ENCODE data around the gene LMAN1L.

LMAN1L gene

DNA sequence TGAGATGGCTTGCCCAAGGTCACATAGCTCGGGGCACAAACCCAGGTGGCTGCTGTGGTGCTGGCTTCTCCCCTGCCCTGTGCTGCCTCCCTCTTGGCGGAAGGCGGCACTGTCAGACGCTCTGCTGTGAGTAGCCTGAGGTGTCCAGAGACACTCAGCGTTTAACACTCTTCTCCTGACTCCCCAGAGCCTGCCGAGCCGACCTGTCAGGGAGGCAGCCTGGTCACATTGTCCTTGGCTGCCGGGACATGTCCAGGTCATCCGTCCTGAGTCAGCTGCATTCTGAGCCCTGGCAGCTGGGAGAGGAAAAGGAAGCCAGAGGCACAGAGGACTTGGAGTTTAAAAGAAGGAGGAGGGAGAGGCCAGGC, 4.7 kb downstream of the LMAN1L start:
- DNase-seq: no peak

DNA sequence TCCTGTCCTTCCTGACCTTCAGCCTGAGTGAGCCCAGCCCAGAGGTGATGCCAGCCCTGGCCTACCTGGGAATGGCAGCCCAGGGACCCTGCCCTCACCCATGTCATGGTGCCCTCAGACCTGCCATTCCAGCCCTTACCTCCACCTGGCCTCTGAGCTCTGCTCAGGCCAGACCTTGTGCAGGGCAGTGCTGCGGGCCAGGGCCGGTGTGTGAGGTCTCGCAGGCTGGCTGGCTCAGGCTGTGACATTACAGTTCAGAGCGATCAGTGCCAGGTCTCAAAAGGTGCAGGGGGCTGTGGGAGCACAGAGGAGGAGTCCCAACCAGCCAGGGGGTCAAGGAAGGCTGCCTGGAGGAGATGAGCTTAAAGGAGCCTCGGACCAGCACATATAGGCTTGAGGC, 7.4 kb downstream of the LMAN1L start:
- no peak for DNase-seq

DNA sequence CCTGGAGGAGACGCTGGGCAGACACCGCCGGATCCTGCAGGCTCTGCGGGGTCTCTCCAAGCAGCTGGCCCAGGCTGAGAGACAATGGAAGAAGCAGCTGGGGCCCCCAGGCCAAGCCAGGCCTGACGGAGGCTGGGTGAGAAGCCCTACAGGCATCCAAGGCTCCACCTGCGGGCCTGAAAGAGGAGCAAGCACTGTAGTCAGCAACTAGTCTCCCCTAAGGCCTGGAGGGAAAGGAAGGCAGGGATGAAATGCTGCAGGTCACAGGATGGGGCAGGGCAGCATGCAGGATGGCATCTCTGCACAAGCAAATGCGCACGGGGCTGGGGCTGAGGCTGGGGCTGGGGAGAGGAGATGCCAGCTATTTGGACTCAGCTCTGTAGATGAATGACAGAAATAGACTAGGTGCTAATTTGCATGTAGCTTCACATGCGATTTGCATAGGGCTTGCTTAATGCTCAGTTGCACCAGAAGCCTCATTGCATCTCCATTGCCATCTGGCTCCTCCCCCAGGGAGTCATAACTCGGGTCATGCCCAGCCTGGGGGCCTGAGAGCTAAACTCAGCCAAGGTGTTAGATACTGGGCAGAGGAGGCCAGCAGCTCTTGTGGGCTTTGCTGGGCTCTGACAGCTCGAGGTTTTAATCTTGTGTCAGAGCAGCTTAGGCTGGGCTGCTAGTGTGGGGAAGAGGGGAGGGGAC, 8.6 kb downstream of the LMAN1L start:
- no peak for DNase-seq

DNA sequence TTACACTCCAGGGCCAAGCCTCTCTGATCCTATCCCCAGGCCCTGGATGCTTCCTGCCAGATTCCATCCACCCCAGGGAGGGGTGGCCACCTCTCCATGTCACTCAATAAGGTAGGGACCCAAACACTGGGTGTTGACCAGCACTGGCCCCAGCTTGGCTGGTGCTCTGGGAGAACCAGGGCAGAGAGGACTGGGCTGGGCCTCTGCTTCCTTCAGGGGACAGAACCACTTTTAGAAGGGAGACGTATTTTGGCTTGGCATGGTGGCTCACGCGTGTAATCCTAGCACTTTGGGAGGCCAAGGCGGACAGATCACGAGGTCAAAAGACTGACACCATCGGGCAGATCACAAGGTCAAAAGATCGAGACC, 9.1 kb downstream of the LMAN1L start:
- DNase-seq: no peak

DNA sequence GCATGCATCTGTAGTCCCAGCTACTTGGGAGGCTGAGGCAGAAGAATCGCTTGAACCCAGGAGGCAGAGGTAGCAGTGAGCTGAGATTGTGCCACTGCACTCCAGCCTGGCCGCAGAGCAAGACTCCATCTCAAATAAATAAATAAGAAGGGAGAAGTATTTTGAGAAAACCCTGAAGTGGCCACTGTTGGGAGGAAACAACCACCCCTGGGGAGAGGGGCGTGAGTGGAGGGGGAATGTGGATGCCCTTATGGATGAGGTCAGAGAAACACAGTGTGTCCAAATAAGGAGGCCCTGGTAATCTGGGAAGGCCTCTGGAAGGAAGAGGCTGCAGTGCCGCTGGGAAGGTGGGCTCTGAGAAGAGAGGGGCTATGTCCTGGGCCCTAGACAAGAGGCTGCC, 9.6 kb downstream of the LMAN1L start:
- DNase-seq: no peak

DNA sequence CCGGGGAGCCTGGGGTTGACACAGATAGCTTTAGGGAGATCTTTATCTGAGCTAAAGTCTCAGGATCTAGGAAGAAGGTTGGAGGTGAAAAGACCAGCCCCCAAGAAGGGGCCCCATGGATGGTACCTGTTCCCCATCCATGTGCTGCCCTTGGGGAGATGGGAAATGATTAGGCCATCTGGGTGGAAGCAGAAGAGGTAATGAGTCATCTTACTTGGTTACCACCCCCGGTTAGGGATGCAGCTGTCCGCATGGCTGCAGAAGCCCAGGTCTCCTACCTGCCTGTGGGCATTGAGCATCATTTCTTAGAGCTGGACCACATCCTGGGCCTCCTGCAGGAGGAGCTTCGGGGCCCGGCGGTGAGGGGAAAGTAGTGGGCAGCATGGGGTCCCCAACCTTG, 10.7 kb downstream of the LMAN1L start:
- DNase-seq: no peak

DNA sequence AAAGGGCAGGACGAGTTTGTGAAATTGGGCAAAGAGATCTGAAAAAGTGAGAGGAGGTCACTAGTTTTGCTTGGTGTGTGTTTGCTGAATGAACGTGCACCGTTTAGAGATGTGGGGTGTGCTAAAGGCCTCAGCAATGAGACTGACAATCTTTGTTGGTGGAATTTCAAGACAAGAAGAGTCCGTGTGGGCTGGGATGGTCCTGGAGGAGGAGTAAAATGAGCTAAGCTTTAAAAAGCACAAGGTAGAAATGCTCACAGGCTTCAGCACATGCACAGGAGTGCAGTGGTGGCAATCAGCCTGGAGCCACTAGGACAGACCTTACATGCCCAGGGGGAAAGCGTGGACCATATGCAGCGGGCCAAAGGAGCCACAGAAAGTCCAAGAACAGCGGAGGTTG, 12.3 kb downstream of the LMAN1L start:
- no peak for DNase-seq

DNA sequence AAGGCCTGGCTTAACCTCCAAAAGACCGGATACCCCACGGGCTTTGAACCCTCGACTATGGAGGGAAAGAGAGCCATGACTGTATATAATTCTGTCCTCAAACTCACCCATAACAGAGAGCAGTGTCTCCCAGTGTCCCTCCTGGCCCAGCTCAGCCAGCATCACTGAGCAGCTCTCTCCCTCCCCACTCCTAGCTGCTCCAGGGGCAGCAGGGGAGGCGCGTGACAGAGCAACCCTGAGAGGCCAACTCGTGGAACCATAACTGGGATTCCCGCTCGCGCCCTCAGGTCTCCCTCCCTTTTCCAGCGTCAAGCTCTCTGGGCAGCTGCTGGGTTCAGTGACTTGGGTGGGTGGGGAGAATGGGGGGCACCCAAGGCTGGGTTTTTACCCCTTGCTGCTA, 13.2 kb downstream of the LMAN1L start:
- no peak for DNase-seq

DNA sequence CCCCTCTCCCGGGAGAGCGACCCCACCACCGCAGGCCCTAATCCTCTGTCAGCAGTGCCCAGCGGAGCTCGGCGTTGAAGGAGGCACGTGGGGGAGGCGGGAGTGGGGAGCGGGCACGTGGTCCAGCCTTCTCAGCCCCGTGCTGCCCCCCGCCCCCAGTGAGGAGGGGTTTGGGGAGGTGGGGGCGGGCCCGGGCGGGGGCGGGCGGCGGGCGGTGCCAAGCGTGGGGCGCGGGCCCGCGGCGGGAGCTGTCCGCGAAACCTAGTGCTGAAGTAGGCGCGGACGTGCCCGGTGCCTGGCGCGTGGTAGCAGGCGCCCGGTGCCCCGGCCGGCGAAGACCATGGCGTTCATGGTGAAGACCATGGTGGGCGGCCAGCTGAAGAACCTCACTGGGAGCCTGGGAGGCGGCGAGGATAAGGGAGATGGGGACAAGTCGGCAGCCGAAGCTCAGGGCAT, 13.8 kb downstream of the LMAN1L start, which contains the start of gene CPLX3:
Gene CPLX3, plus strand, starts transcription at position 264 of the 456 bp plus-strand sequence. Its CDS starts 77 bp downstream, at position 341.
- peak; percentile 55 for DNase-seq

DNA sequence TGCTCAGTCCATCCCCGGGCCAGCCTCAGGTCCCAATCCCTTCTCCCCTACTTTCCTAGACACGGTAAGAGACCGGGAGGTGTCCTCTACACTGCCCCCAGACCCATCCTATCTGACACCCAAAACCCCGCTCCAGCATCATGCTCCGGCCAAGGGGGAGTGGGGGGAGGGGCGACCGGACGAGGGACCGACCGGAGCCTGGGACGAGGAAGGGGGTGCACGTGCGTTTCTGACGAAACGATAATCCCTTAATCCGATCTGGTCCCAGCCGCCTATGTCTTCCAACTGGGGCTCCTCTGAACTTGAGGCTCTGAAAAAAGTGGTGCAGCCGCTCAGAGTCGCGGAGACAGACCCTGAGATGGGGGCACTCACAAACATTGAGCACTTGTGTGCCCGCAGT, 14.3 kb downstream of the LMAN1L start:
- DNase-seq: no peak

DNA sequence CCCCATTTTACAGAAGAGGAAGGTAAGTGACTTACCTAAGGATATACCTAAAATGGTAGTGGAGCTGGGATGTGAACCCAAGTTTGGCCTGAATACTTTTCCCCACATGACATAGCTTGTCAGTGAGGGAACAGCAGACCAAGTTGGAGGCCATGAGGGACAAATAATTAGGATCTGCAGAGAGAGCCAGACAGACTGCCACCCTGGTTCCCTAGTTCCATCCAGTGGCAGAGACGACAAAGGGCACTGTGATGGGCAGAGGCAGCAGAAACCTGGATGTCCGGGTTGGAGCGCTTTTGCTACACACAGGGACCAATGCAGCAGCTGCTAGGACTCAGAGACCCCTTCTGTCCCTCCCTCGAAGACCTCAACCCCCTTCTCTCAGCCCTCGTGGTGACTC, 15.0 kb downstream of the LMAN1L start:
- DNase-seq: no peak

DNA sequence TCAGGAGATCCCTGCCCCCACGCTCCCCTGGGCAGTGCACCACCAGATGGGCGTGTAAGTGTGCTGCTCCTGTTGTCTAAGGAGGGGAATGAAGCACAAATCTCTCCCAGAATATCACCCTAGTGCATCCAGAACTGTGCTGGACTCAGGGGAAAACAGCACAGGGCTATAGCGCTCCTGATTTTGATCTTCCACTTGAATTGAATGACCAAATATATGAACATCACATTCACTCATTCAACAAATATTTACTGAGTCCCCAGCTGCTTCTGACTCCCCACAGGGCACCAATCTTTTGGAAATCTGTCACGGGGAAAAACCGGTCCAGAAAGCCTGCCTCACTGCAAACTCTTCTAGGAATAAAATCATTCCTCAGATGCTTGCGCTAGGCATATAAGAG, 16.2 kb downstream of the LMAN1L start:
- DNase-seq: no peak

DNA sequence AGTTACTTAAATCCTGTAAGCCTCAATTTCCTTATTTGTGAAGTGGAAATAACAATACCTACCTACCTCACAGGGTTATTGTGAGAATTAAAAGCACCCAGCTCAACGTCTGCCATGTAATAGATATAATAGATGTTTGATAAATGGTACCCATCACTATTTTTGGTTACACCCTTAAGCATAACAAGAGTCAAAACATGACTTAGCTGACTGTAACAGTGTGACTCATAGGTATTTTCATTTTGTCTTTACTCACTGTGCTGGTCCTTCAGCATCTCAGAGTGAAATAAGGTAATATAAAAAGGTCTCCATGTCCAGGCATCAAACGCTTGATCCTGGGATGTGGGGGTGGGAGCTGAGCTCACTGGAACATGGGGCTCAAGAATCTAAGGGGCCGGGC, 16.9 kb downstream of the LMAN1L start:
- no peak for DNase-seq

DNA sequence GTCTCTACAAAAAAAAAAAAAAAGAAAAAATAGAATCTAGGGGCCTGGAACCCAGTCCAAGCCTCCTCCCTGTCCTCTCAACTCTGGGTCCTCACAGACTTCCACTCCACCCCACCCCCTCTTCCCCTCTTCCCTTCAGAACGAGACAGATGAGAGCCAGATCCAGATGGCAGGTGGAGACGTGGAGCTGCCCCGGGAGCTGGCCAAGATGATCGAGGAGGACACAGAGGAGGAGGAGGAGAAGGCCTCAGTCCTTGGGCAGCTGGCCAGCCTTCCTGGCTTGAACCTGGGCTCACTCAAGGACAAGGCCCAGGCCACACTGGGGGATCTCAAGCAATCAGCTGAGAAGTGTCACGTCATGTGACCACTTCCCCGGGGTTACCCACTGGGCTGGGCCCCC, 17.4 kb downstream of the LMAN1L start:
- DNase-seq: no peak

DNA sequence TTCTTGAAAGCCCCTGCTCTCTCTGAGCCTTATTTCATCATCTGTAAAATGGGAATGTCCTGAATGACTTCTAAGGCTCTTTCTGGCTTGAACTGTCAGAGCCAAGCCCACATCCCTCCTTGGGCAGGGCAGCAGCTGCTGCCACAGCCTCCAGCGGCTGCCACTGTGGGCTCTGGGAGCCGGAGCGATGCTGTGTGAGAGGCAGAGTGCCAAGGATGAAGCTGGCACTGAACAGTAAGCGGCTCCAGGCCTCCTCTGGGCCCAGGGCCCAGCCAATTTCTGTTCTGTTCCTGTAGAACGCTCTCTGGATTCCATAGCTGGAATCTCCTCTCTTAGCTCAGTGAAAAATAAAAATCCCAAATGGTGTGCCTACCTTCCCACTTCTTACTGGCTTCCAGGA, 18.2 kb downstream of the LMAN1L start:
- DNase-seq: no peak

DNA sequence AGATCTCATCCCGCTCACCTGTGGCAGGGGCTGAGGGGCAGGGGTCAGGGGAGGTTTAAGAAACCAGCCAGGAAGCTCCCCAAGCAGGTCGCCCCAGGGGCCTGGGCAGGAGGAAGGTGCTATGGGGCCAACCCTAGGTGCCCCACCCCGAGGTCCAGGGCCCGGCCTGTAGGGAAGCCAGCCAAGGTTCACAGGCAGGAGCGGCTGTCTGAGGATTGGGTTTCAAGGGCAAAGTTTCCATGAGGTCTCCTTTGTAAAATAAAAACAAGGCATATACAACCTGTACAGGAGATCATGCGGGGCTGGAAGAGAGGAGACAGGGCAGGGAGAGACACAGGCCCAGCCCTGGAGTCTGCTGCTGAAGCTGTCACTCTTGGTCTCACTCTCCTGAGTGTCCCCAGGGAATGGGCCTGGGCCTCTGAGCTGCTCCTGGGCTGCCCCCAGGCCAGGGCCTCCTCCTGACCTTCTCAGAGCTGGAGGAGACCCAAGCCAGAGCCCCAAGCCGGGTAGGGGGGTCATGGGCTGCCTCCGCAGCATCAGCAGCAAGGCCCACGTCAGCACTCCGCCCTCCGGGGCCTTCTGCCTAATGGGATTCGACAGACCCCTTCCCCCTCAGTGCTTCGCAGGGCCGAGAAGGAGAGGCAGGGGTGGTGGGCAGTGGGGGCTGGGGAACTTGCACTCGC, 19.3 kb downstream of the LMAN1L start:
- DNase-seq: no peak

DNA sequence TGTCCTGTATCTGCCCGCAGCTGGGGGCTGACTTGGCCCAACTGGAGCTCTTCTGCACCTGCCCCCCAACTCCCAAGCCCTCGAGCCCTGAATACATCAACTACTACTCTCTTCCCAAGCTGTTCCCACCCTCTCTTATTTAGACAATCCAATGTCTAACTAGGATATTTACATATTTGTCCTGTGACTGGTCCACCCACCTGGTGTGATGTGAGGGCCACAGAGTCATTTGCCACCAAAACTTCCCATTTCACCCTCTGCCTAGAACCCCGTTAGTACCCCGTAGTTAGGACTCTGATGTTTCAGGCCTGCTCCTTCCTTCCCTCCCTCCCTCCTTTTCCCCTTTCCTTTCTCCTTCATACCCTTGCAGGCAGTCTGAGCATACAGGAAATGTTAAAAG, 20.2 kb downstream of the LMAN1L start:
- DNase-seq: no peak

DNA sequence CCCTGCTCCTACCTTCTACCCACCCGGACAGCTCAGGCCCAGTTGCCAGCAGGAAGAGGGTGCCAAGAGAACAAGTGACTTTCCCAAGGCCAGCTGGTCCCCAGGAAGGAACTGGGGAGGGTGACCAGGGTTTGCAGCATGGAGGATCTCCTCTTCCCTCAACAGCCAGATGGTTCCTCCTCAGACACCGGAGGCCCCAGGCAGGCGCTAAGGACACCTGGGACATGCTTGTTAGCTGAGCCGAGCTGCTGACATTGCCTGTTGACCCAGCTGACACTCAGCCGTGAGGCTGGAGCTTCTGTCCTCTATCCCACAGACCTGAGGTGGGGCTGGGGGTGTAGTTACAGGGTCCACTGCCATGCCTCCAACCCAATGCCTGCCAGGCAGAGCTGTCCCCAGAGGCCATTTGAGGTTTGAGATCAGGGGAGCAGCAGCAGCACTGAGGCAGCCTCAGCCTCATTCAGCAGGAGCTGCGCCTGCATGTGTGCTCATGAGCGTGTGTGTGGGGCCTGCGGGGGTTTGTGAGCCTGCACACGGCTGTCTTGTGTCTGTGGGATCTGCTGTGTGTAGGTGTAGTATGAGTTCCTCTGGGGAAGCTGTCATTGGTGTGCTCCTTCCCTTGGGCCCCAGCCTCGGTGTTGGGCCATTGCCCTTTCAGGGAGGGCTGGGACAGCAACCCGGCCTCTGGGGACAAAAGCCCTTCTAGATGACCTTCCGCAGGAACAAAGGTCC, 20.9 kb downstream of the LMAN1L start:
- DNase-seq: no peak

DNA sequence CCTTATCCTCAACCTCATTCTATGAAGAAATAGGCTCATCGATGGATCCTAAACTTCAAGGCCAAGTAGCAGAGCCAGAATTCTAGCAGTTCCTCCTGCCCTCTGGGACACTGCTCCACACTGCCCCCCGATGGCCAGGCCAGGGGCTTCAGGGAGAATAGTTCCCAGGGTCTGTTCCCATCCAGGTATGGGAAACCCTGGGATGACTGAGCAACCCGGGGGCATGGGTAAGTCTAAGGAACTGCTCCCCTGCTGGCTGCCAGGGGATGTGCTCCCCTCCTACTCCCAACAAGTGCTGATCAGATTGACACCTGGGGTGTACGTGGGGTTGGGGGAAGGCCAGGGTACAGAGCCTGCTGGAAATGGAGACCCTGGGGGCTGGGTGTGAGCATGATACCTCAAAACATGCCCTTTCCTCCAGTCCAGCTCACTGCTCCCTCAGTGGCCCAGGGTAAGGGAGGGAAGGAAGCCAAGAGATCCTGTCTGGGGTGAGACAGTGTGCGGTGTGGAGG, 22.7 kb downstream of the LMAN1L start:
- peak; percentile 53 for DNase-seq

DNA sequence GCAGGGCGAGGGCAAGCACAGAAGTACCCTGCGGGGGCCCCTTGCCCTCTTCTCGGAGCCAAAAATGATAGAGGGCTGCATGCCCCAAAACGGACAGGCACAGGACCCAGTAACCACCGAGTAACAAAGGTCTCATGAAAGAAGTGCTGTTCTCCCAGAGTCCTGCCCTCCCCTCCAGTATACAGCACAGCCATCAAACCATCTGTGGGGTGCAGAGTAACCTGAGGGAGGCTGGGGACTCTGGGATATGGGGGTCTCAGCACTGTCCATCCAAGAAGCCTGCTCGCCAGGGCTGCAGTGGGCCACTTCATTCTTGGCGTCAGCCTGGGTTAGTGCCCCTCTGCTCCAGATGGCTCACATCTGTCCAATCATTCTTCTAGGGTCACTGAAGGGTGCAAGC, 24.2 kb downstream of the LMAN1L start:
- no peak for DNase-seq

DNA sequence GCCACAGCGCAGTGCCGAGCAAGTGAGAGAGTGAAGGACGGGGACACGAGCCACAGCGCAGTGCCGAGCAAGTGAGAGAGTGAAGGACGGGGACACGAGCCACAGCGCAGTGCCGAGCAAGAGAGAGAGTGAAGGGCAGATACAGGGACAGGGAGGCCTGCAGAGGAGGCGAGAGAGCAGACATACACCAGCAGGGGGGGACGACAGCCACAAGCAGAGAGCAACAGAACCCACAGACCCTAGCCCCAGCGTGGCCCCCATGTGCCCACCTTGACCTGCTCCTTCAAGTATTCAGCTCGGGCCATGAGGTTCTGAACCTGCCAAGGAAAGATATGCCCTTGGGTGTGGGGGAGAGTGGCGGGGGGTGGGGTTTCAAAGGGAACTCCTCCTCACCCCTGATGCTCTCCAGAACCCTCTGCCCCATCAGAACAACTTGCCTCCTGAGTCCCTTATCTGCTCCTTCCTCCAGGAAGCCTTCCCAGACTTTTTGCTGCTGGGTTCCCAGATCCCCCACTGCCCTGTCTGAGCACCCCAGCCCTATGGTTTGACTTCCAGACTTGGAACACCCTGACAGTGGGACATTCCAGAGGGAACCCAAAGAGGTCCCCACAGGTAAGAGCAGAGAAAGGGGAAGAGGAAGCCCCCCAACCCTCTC, 25.0 kb downstream of the LMAN1L start:
- DNase-seq: no peak

DNA sequence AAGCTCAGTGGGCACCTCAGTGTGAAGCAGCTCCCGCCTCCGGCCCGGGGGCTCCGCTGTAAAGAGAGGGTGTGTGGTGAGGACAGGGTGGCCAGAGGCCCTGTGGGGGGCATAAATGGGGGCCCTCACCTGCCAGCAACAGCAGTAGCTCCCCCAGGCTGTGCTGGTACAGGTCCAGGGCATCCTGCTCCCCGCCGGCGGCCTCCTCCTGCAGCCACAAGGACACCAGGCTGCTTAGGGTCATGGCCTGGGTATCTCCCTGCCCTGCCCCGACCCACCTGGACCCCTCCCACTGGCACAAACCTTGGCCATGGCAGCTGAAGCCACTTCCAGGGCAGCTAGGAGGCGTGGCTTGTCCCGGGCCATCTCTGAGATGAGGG, 25.5 kb downstream of the LMAN1L start:
- DNase-seq: no peak

DNA sequence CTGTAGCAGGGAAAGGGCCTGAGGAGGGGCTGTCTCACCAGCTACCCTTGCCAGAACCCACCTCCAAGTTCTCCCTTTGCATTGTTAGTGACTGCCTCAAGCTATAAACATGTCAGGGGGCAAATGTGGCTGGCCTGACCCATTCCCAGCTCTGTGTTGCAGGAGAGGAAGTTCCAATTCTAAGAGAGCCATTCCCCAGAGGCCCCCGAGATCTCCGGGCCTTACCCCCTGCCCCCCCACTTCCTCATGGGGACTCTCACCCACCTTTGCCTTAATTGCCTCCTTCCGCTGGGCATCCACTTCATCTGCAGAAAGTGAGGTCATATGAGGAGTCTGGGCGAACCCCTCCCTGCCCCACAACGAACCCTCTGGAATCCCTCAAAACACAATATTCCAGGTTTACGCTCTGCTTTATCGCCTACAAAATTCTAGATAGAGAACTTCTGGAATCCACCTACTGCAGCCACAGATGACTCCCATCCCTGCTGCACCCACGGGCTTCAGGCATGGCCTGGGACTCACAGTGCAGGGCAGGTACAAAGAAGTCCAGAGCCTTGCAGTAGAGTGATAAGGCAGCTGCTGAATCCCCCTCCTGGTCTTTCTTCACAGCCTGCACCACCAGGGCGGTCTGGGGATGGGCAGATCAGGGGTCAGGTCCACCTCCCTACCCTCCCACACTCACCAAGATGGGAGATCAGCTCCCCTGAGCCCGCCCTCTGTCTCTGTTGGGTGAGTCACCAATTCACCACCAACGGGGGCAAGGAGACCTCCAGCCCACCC, 26.3 kb downstream of the LMAN1L start:
- DNase-seq: no peak

Measured in CD4-positive, alpha-beta T cell treated with Interleukin-10 for 1 hour (primary cell).